ENCODE data around the gene TSPAN16. TPM values are rescaled to one million over a fixed set of nuclear protein-coding genes. Genes with fewer than 3 reads are reported as not detected.

The TSPAN16 gene
- total and polyA plus RNA-seq, 2 of the 13 experiments (the other 11 are each of a cell fraction or from before 2014, with no cell fraction given) = not detected

DNA sequence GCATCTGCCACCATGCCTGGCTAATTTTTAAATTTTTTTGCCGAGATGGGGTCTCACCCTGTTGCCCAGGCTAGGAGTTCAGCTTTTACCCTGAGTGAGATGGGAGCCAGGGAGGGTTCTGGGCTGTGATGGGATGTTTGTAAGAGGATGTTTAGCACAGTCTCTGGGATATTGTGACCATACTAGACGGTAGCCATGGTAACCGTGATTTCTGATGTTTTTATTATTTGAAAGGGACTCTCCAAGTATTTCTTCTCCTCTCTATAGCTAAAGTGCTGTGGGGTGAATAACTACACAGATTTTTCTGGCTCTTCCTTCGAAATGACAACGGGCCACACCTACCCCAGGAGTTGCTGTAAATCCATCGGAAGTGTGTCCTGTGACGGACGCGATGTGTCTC is 10.4 kb downstream of the TSPAN16 start:
- Histone ChIP-seq H3K4me1 (ENCODE audit: insufficient read depth, low read length) (peaks cover 17% of the 10 kb centered on the region), H3K79me2 (ENCODE audit: insufficient read depth, low read length) (no peaks in the 10 kb centered on the region), H3K4me3 (replicated peaks in 1 of 3; ENCODE audit: insufficient read depth in 1 of 3, low read depth in 2 of 3, low read length in 3 of 3) (no peak overlapping the region), H3K36me3 (replicated peaks in 1 of 2; ENCODE audit: control insufficient read depth in 1 of 2, insufficient read depth in 2 of 2, low read length in 2 of 2) (no peaks in the 10 kb centered on the region), H4K20me1 (ENCODE audit: insufficient read depth, low read length) (no peaks in the 10 kb centered on the region), H3K9me3 (ENCODE audit: low read length) (no peaks in the 10 kb centered on the region), H3K27me3 (ENCODE audit: control insufficient read depth in 1 of 2, insufficient read depth in 2 of 2, low read length in 2 of 2) (peaks cover 0 to 13% of the 10 kb centered on the region in 2 experiments; a peak in 3 of 5 replicates), H3K27ac (ENCODE audit: extremely low read length, insufficient read depth, low read length) (no peak overlapping the region), H3K4me2 (ENCODE audit: low read depth, low read length) (no peak overlapping the region), H2AFZ (ENCODE audit: low read length) (no peak overlapping the region), H3K9ac (ENCODE audit: insufficient read depth, low read depth, low read length) (no peak overlapping the region)
- DNase-seq (ENCODE audit: low spot score) (no peak), ATAC-seq (no peak), FAIRE-seq (no peak)
- 49% methylated on average over 9 of the region's 9 CpGs for WGBS (ENCODE audit: low lambda C conversion rate)
- no TSS peak for BruUV-seq (replicated peaks)
- ChIA-PET CTCF (ENCODE audit: low intra/inter-chr PET ratio, low total read pairs) (no interaction called here), POLR2A (interaction anchor here (1.4 kb wide), 1 partner anchor 69 kb away, joined by 3 read pairs; no protein-coding TSS in a partner anchor)
- in situ Hi-C loops (cut with HindIII; ENCODE audit: extremely low pct_ligation_motif_present, low pct_unique_long_range_greater_than_20kb) = no loop called here
- intact Hi-C loops (cut with micrococcal nuclease; ENCODE audit: unreplicated experiment) = no loop called here
- TF ChIP-seq FOXO1 (CRISPR knock-in tag; IDR thresholded peaks at IDR 0.05) = no peak
- TF ChIP-seq RBM39 (IDR thresholded peaks at IDR 0.05; ENCODE audit: low read depth, low read length, poor library complexity, severe bottlenecking) = no peak
- no peak for TF ChIP-seq ZNF260 (CRISPR knock-in tag; IDR thresholded peaks at IDR 0.05; ENCODE audit: borderline replicate concordance, low read depth)
- no peak for TF ChIP-seq ZSCAN29 (CRISPR knock-in tag; conservative IDR thresholded peaks at IDR 0.05)
- no peak for TF ChIP-seq GATAD1 (CRISPR knock-in tag; IDR thresholded peaks at IDR 0.05)
- no peak for TF ChIP-seq AGO2 (optimal IDR thresholded peaks at IDR 0.05; ENCODE audit: low read depth, low read length)
- TF ChIP-seq CAMTA2 (CRISPR knock-in tag; IDR thresholded peaks at IDR 0.05; ENCODE audit: borderline replicate concordance) = no peak
- TF ChIP-seq, protein P1, sequence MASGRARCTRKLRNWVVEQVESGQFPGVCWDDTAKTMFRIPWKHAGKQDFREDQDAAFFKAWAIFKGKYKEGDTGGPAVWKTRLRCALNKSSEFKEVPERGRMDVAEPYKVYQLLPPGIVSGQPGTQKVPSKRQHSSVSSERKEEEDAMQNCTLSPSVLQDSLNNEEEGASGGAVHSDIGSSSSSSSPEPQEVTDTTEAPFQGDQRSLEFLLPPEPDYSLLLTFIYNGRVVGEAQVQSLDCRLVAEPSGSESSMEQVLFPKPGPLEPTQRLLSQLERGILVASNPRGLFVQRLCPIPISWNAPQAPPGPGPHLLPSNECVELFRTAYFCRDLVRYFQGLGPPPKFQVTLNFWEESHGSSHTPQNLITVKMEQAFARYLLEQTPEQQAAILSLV (CRISPR knock-in tag; IDR thresholded peaks at IDR 0.05; ENCODE audit: borderline replicate concordance) = no peak
- TF ChIP-seq ZFAT (CRISPR knock-in tag; conservative IDR thresholded peaks at IDR 0.05) = no peak
- TF ChIP-seq BCL6 (CRISPR knock-in tag; IDR thresholded peaks at IDR 0.05) = no peak
- TF ChIP-seq ZNF720 (CRISPR knock-in tag; IDR thresholded peaks at IDR 0.05) = no peak
- no peak for TF ChIP-seq MTF2 (CRISPR knock-in tag; IDR thresholded peaks at IDR 0.05; ENCODE audit: borderline replicate concordance)
